ENCODE measurements around the gene HDAC8. TPM values are rescaled to one million over a fixed set of nuclear protein-coding genes. Genes with fewer than 3 reads are reported as not detected.

Gene HDAC8
- total RNA-seq, 1 experiment from 2014 or later, result 21.4 TPM

DNA sequence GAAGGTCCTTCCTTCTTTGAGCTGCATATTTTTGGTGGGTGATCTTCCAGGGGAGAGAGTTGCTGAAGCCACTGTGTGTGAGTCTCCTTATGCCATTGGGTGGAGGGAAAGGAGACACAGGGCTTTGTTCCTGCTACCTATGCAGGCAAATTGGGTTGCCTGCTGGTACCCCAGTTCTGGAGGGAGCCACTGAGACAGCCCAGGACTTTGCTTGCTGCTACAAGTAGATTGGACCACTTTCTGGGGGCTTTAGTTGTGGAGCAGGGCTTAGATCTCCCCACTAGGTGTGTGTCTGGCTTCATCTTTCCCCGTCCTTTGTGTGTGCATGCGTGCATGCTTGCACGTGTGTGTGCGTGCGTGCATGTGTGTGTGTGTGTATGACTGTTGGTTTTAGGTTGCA is 276.9 kb downstream of the HDAC8 start:
- H3K4me2 ChIP-seq (ENCODE audit: insufficient read depth, insufficient read length, low read length), result no peak overlapping the region
- H3K4me1 ChIP-seq (ENCODE audit: insufficient read depth, low read length), result no peaks in the 10 kb centered on the region
- H2BK5ac ChIP-seq (ENCODE audit: insufficient read length, low read length), result no peak overlapping the region
- H2AFZ ChIP-seq (ENCODE audit: low read length), result no peak overlapping the region
- Mint-ChIP-seq H3K4me3 (no peak overlapping the region), H3K9me3 (peaks cover 64 to 83% of the 10 kb centered on the region in 2 experiments), H3K4me1 (no peaks in the 10 kb centered on the region), H3K27me3 (ENCODE audit: low read depth) (peaks cover 33% of the 10 kb centered on the region), H3K36me3 (ENCODE audit: insufficient read depth in 1 of 3, low read depth in 3 of 3) (peaks cover 0 to 2% (median 0%) of the 10 kb centered on the region in 3 experiments; a peak in 3 of 7 replicates), H3K27ac (no peak overlapping the region)
- H2BK20ac ChIP-seq (ENCODE audit: low read depth, low read length, poor library complexity, severe bottlenecking), result no peak overlapping the region
- H4K8ac ChIP-seq (replicated peaks; ENCODE audit: insufficient read length, low read depth, low read length), result no peak overlapping the region
- no peak overlapping the region for H3K27ac ChIP-seq (ENCODE audit: insufficient read length, low read depth, low read length)
- H2AK5ac ChIP-seq (ENCODE audit: insufficient read length, low read length), result no peak overlapping the region
- H2BK15ac ChIP-seq (ENCODE audit: low read depth, low read length), result no peak overlapping the region
- no peak overlapping the region for H3K56ac ChIP-seq (ENCODE audit: insufficient read length, low read depth, low read length)
- H2BK120ac ChIP-seq (ENCODE audit: low read depth, low read length, poor library complexity, severe bottlenecking), result no peak overlapping the region
- no peaks in the 10 kb centered on the region for H3K27me3 ChIP-seq (ENCODE audit: insufficient read depth, low read length)
- no peak overlapping the region for H4K5ac ChIP-seq (ENCODE audit: insufficient read length, low read depth, low read length)
- H2BK12ac ChIP-seq (ENCODE audit: insufficient read length, low read depth, low read length), result no peak overlapping the region
- no peak overlapping the region for H3K18ac ChIP-seq (ENCODE audit: insufficient read length, low read depth, low read length)
- no peaks in the 10 kb centered on the region for H3K79me2 ChIP-seq (ENCODE audit: insufficient read depth, low read length)
- no CpG with 5 or more reads among the region's 5 CpGs for WGBS (ENCODE audit: extremely low coverage, insufficient read length, low lambda C conversion rate)
- H3K23me2 ChIP-seq (ENCODE audit: insufficient read length, low read depth, low read length, poor library complexity, severe bottlenecking), result no peaks in the 10 kb centered on the region
- H3K9ac ChIP-seq (ENCODE audit: extremely low read depth, insufficient read length, low read length), result no peak overlapping the region
- H3K4ac ChIP-seq (ENCODE audit: low read depth, low read length), result no peak overlapping the region
- H3K14ac ChIP-seq (ENCODE audit: insufficient read depth, low read length), result no peak overlapping the region
- H3K9me3 ChIP-seq (ENCODE audit: control insufficient read depth, low read depth, low read length), result peaks cover 14% of the 10 kb centered on the region
- H3T11ph ChIP-seq (ENCODE audit: low read length), result no peak overlapping the region
- H3K79me1 ChIP-seq (ENCODE audit: insufficient read depth, low read depth, low read length, poor library complexity, severe bottlenecking), result no peaks in the 10 kb centered on the region
- H4K91ac ChIP-seq (ENCODE audit: insufficient read length, low read depth, low read length), result no peak overlapping the region
- no peak for DNase-seq
- TF ChIP-seq, protein P1, sequence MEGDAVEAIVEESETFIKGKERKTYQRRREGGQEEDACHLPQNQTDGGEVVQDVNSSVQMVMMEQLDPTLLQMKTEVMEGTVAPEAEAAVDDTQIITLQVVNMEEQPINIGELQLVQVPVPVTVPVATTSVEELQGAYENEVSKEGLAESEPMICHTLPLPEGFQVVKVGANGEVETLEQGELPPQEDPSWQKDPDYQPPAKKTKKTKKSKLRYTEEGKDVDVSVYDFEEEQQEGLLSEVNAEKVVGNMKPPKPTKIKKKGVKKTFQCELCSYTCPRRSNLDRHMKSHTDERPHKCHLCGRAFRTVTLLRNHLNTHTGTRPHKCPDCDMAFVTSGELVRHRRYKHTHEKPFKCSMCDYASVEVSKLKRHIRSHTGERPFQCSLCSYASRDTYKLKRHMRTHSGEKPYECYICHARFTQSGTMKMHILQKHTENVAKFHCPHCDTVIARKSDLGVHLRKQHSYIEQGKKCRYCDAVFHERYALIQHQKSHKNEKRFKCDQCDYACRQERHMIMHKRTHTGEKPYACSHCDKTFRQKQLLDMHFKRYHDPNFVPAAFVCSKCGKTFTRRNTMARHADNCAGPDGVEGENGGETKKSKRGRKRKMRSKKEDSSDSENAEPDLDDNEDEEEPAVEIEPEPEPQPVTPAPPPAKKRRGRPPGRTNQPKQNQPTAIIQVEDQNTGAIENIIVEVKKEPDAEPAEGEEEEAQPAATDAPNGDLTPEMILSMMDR (conservative IDR thresholded peaks at IDR 0.05), result no peak
- no peak overlapping the region for H3K23ac ChIP-seq (ENCODE audit: insufficient read length, low read depth, low read length)
- H4K20me1 ChIP-seq (ENCODE audit: control insufficient read depth, insufficient read depth, insufficient read length), result no peaks in the 10 kb centered on the region
